ENCODE data around the gene GGT6.

DNA sequence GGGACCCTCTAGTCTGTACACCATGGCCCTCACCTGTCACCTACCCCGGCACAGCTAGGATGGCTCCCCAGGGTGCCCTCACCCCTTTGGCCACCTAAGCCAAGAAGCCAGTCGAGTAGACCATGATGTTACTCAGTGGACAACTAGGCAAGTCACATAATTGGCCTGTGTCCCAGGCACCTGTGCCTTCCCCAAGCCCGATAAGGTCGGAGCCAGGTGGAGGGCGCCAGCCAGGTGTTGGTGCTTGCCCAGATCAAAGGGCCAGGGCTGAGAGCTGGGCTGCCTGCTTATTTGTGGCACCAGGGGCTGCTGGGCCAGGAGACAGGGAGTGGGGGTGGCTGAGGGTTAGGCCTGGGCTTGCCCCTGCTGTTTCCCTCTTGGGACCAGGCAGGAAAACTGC lies 44.9 kb downstream of the GGT6 start:
- TF ChIP-seq, protein P1, sequence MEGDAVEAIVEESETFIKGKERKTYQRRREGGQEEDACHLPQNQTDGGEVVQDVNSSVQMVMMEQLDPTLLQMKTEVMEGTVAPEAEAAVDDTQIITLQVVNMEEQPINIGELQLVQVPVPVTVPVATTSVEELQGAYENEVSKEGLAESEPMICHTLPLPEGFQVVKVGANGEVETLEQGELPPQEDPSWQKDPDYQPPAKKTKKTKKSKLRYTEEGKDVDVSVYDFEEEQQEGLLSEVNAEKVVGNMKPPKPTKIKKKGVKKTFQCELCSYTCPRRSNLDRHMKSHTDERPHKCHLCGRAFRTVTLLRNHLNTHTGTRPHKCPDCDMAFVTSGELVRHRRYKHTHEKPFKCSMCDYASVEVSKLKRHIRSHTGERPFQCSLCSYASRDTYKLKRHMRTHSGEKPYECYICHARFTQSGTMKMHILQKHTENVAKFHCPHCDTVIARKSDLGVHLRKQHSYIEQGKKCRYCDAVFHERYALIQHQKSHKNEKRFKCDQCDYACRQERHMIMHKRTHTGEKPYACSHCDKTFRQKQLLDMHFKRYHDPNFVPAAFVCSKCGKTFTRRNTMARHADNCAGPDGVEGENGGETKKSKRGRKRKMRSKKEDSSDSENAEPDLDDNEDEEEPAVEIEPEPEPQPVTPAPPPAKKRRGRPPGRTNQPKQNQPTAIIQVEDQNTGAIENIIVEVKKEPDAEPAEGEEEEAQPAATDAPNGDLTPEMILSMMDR (IDR thresholded peaks at IDR 0.05; ENCODE audit: low read length), result no peak
- no peak for TF ChIP-seq EZH2 (IDR thresholded peaks at IDR 0.05; ENCODE audit: borderline replicate concordance, low read length)

Measured in OCI-LY1 (cell line).